G401 (cell line): ENCODE results near the gene BCL7C. TPM values are rescaled to one million over a fixed set of nuclear protein-coding genes. Genes with fewer than 3 reads are reported as not detected.
A peak's percentile ranks its signal among the peaks of the same experiment; 100 is the strongest.
"Not testable (repeated sequence)": the region's sequence is repeated elsewhere in the genome, so short reads cannot be mapped to it uniquely, and the experiment has no call there.

Source experiments
- DNase-seq: peaks from one replicate; pipeline ENCODE4 v3.0.0-alpha.2; 2015; ENCODE audit warnings: low spot score
- in situ Hi-C: cut with HindIII; loops from 2 replicates; pipeline ENCODE4 v1.10.0; 2016; ENCODE audit warnings: low sequenced_read_pairs, mixed read lengths
- total RNA-seq: library from RNA; depleted of rRNA; stranded (reverse); fragments of >200 nt; shearing (Covaris generic); gene quantifications from 2 replicates; pipeline ENCODE4 v1.2.3, GENCODE V29; 2014

Gene BCL7C
- total RNA-seq, 1 experiment from 2014 or later, result 58.1 TPM

DNA sequence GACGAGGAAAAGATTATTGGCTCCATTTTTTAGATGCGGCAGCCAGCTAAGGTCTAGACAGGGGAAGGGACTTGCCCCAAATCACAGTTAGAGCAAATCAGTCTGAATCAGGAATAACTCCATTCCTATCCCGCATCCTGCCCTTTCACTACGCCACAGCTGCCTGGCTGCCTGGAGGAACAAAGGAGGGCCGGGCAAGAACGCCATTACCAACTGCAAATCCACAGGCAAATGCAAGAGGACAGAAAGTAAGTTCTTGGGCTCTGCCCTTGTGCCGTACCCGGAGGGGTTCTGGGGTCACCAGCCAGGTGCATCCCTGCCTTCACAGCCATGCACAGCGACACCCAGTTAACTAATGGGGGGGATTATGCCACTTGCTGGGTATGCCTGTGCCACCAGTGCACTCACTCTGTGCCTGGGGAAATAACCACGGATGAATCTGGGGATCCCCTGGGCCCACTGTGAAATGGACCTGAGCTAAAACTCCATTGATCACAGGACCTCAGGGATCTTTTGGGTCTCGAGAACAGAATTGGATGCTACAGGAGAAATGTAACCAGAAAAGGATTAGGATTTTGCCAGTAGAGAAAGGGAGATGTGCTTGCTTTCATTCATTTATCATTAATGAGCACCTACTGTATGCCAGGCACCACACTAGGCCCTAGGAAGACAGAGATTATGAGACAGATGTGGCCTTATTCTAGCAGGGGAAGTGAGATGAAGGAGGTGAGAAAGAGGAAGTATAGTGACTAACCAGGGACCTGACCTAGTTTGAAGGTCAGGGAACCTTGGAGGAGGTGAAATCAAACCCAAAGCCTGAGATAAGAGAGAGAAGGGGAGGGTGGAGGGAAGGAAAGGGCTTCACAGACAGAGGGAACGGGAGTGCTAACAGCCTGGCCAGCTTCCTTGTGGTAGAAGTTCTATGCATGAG, 17.7 kb downstream of the BCL7C start:
- in situ Hi-C loops, result no loop called here
- DNase-seq, result no peak

DNA sequence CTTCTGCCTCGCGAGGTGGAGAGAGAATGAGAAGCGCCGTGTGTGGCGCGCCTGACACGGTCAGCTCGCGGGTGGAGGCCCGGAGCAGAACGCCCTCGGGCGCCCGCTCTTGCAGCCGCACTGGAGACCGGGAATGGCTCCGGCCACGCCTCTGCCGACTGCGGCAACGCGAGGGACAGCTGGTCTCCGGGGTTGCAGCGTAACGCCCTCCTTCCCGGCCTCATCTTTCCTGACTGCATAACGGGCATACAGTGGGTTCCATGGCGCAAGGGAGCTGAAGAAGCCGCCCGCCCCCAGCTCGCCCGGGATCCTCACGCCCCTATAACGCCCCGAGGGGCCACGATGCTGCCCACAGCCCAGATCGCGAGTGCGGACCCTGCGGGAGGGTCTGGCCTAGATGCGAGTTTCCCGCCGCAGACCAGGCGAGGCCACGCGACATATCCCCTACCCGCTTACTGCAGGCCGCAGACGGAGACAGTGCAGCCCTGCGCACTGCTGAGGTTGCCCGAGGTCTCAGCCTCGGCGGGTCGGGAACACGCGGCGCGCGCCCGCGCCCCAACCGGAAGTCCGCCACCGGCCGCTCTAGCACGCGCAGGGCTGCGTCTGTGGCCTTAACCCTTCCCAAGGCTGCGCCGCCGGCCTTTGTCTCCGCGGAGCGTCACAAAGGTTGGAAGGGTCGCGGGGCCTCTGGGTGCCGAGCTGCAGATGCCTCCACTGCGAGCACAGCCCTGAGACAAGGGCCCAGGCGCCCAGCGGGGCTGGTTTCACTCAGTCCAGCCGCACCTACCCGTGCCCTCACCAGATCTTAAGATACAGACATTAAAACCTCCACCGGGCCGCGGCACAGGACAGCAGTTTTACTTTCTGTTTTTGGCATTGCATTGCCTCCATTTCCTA, 18.8 kb downstream of the BCL7C start:
- in situ Hi-C loops, result no loop called here
- DNase-seq, result peak; percentile 88

DNA sequence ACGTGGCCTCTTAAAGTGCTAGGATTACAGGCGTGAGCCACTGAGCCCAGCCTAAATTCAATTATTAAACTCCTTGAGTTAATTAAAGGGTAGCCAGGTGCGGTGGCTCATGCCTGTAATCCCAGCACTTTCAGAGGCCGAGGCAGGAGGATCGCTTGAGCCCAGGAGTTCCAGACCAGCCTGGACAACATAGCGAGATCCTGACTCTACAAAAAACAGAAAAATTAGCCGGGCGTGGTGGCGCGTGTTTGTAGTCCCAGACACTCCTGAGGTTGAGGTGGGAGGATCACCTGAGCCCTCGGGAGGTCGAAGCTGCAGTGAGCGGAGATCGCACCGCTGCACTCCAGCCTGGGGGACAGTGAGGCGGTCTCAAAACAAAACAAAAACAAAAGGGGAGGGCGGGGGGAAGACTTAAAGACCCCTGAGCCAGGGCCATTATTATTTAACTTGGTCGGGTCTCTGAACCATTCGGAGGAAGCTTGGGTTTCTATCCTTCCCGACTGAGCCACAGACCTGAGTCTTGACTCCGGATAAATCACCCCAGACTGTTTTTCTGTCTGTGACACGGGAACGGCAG, 19.5 kb downstream of the BCL7C start:
- DNase-seq, result no peak
- in situ Hi-C loops, result no loop called here

DNA sequence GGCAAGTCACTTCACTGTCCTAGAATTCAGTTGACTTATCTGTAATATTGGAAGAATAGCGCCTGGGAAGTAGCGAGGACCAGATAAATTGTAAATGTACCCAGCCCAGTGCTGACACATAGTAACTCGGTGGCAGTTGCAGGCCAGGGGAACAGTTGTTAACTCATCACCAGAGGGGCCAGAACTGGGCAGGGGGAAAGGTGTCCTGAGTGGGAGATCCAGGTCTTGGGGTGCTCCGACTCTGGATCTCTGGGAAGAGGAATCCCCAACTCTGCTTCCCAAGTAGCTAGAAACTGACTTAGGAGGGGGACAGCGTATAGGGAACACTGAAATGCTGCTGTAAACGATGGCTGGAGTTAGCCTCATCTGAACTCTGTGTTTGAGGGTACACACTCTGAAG, 23.0 kb downstream of the BCL7C start:
- DNase-seq, result no peak
- in situ Hi-C loops, result no loop called here

DNA sequence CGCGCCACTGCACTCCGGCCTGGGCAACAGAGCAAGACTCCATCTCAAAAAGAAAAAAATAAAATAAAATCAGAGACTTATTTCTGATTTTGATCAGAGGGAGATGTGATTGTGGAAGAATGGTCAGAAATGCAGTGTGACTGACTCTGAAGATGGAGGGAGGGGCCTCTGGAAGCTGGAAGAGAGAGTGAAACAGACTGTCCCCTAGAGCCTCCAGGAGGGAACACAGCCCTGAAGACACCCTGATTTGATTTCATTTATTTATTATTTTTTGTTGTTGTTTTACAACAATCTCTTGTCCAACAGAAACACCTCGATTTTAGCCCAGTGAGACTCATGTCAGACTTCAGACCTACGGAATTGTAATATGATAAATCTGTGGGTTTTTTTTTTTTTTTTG, 26.1 kb downstream of the BCL7C start:
- in situ Hi-C loops, result no loop called here
- no peak for DNase-seq

DNA sequence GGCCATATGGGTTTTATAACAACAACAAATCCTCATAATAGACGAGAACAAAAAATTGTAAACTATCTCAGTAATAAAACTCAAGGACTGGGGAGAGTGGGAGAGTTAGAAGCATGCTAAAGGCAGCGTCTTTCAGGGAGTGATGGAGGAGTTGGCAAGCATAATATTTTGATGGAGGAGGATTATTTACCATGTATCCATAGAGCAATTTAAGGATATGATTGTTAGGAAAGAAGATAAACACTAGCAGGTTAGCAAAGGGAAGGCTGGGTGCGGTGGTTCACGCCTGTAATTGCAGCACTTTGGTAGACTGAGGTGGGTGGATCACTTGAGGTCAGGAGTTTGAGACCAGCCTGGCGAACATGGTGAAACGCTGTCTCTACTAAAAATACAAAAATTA, 27.8 kb downstream of the BCL7C start:
- no peak for DNase-seq
- in situ Hi-C loops, result no loop called here

DNA sequence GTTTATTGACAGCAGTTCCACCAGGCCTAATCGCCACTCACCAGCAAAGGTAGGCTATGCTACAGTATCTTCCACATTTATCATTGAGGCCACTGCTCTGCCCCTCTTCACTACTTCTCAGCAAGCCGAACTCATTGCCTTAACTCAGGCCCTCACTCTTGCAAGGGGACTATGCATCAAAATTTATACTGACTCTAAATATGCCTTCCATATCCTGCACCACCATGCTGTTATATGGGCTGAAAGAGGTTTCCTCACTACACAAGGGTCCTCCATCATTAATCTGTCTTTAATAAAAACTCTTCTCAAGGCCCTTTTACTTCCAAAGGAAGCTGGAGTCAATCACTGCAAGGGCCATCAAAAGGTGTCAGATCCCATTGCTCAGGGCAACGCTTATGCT, 30.7 kb downstream of the BCL7C start:
- DNase-seq, in situ Hi-C loops: not testable (repeated sequence)

DNA sequence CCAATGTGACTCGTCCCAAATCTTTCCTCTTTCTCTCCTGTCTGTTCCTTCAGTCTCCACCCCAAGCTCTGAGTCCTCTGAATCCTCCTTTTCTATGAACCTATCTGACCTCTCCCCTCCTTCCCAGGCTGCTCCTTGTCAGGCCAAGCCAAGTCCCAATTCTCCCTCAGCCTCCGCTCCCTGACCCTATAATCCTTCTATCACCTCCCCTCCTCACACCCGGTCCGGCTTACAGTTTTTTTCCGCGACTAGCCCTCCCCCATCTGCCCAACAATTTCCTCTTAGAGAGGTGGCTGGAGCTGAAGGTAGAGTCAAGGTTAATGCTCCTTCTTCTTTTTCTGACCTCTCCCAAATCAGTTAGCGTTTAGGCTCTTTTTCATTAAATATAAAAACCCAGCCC, 33.1 kb downstream of the BCL7C start:
- in situ Hi-C loops, DNase-seq: not testable (repeated sequence)

DNA sequence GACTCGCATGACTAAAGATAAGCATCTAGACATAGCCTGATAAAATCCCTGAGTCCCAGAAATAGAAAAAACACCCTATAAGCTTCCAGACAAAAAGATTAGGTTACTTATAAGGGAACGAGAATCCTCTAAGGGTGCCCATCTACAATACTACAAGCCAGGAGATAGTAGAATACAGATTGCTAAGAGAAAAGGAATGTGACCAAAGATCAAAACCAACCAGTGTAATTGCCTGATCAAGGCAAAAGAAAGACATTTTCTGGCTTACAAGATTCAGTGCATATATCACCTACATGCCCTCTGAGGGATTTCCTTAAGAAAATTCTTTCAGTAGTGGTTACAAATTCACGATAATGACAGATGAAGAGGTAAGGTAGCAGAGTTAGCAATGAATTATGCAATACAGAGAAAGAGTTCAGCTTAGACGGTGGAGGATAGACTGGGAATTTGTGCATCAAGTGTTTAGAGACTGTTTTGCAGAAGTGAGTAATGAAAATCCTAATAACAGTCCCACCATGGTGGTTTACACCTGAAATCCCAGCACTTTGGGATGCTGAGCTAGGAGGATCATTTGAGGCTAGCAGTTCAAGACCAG, 35.0 kb downstream of the BCL7C start:
- in situ Hi-C loops, result no loop called here
- no peak for DNase-seq

DNA sequence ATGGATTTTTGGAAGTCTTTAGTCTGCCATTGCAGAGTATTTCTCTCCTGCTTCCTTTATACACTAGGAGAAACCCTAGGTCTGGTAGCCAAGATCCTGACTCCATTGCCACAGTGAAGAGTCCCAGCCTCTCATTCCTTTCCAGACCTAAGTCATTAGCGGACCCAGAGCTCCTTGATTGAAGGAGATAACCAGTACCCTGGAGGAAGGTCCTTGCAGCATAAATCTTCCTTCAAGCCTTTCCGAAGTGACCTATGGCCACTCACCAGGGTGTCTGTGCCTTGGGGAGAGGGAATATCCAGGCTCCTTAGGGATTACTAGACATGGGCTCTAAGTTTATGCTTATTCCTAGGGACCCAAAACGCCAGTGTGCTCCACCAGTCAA, 35.8 kb downstream of the BCL7C start:
- in situ Hi-C loops, result no loop called here
- no peak for DNase-seq

DNA sequence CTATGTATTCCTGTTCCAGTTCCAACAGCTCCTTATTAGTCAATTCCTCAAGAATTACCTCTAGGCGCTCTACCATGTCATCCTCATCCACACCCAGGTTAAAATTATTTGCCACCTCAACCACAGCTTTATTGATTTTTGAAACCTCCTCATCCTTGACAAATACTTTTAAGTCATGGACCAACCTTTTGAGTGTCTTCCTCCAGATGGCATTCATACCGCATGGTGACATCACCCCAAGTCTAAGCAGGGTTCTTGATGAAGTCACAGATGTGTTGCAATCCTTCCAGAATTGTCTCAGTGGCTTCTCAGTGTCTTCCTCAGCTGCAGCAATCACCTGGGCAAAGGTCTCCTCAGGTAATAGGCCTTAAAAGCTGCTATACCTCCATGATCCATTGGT, 40.1 kb downstream of the BCL7C start:
- DNase-seq, result no peak
- in situ Hi-C loops, result no loop called here

DNA sequence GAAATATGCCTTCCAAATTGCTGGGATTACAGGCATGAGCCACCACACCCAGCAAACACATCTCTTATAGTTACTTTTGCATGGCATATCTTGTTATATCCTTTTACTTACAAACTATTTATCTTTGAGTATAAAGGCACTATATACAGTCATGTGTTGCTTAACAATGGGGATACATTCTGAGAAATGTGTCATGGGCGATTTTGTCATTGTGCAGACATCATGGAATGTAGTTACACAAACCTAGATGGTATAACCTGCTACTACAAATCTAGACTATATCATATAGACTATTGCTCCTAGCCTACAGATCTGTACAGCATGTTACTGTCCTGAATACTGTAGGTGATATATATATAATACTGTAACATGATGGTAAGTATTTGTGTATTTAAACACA, 43.6 kb downstream of the BCL7C start:
- no peak for DNase-seq
- in situ Hi-C loops, result no loop called here

DNA sequence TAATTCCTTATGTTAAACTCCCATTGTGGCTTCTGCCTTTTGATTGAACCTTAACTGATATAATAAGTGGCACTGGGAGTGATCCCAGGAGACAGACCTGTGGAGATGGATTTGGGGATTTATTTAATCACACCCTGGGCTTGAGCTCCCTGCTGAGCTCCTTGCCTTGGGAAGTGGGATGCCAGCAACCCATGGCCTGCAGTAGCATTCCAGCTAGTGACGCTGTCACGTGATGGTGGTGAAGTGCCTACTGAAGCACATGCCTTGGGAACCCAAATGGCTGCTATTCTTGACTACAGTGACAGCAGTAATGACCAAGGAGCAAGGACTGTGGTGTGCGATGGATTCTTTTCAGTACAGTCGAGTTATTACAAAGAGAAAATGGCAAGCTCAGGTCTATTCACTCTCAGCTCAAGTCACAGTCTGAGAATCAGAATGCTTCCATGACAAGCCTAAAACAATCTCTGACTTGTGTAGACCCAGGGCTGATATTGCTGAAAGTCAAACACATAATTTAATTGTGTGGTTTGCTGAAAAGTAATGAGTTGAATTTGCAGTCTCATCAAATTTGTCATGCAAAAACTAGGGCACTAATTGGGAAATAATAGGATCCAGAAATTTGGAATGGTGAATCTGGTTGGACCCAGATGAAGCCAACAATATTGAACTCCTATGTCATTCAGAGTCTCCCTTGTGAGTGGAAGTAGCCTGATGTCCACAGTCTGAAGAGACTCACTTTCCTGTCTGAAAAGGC, 47.1 kb downstream of the BCL7C start:
- DNase-seq, result no peak
- in situ Hi-C loops, result no loop called here

DNA sequence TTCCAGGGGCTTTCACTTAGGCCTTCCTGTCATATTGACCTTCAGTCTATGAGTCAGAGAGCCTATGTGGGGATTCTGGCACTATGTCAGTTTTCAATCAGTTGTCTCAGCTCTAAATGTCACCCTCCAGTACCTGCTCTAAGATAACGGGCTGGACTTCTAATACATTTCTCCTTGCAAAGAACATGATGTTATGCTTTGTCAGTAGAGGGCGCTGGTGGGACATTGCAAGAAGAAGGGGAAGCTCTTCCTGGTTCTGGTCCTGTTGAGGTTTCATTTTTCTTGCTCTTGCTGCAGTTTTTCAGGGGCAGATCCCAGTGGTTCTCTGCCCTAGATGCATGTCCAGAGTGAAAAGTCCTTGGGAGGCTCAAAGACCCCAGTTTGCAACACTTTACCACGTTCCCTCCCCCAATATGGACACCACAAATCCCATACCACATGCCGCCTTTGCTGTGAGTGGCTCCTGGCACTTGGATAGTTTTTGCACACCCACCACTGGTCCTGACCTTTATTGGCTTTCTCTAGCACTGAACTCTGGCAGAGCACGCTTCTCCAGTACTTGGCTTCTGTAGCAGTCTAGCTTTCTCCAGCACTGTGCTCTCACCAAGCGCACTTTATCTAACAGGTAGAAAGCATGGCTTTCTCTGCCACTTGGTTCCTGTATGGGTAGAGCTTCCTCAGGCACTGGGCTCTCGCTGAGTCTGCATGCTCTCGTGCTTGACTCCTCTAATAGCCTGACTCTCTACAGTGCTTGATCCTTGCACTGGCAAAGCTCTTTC, 49.0 kb downstream of the BCL7C start:
- DNase-seq, result peak; percentile 83
- in situ Hi-C loops, result no loop called here

DNA sequence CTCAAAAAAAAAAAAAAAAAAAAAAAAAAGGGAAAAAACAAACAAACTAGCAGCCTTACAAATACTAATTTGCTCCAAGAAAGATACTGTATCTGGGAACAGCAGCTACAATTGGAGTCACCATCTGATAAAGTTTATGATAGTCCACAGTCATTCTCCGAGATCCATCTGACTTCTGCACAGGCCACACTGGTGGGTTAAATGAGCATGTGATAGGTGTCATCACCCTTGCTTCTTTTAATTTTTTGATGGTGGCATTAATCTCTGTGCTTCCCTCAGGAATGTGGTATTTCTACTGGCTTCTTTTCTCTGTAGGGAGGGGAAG, 49.6 kb downstream of the BCL7C start:
- in situ Hi-C loops, result no loop called here
- no peak for DNase-seq

DNA sequence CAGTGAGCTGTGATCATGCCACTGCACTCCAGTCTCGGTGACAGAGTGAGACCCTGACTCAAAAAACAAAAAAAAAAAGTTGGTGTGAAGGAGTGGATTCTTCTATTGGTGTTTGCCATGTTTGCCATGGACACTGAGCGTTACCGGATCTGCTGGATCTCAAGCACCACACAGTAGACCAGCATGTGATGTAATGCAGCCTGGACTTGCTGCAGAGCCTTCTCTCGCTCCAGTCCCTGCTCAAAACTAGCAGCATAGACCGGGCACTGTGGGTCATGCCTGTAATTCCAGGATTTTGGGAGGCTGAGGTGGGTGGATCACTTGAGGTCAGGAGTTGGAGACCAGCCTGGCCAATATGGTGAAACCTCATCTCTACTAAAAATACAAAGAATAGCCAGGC, 50.4 kb downstream of the BCL7C start:
- DNase-seq, result no peak
- in situ Hi-C loops, result no loop called here

DNA sequence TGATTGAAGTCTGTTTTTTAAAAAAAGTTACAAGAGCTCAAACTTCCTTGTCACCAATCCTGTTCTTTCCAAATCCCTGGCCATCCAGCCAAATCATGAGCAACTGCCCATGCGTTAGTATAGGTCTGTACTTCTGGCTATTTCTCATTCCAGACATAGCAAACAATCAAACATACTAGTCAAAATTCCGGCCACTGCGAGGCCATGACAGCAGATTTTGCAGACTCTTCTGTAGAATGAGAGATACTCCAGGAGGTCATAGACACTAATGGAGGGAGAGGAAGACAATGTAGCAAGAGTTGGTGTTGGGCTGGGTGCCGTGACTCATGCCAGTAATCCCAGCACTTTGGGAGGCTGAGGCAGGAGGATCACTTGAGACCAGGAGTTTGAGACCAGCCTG, 50.9 kb downstream of the BCL7C start:
- DNase-seq, result no peak
- in situ Hi-C loops, result no loop called here

DNA sequence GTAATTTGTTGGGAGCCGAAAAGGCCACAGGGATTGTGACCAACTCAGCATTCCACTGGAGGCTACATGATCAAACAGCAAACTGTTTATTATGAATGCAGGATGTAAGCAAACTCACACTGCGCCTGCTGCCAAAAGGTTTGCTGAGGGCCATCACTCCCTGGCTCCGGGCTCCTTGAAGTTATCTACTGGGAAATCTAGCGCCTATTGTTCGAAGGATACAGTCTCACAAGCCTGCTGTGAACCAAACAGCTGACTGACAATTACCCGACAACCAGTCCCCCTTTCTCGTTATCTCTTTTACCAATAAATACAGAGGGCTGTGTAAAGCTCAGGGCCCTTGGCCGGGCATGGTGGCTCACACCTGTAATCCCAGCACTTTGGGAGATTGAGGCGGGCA, 52.5 kb downstream of the BCL7C start:
- in situ Hi-C loops, result no loop called here
- no peak for DNase-seq
